K562 (cell line): ENCODE results near the gene PINK1. TPM values are rescaled to one million over a fixed set of nuclear protein-coding genes. Genes with fewer than 3 reads are reported as not detected.

Experiments
- BMI1 ChIP-seq: fragments of 150-350 bp; IDR thresholded peaks from 2 replicates; pipeline ENCODE4 v1.6.1; 2014; ENCODE audit warnings: low read length
- GABPA ChIP-seq: fragments of 200-800 bp; sonication (Bioruptor generic); conservative IDR thresholded peaks from 2 replicates; pipeline ENCODE4 v1.6.1; 2016; ENCODE audit warnings: low read depth, missing genetic modification characterization, missing compliant biosample characterization
- GMEB1 ChIP-seq: fragments of 250-450 bp; sonication (Bioruptor Pico); IDR thresholded peaks from 2 replicates; pipeline ENCODE4 v1.4.0; 2020; ENCODE audit warnings: mild to moderate bottlenecking
- MCM5 ChIP-seq: fragments of 450-650 bp; IDR thresholded peaks from 2 replicates; pipeline ENCODE4 v1.6.1; 2016; ENCODE audit warnings: low read depth
- MEIS2 ChIP-seq: fragments of 450-650 bp; IDR thresholded peaks from 2 replicates; pipeline ENCODE4 v1.6.1; 2014; ENCODE audit warnings: mild to moderate bottlenecking; ENCODE audit not compliant: partially characterized antibody
- RCOR1 ChIP-seq, 2 experiments: IDR thresholded peaks; 2 replicates each; pipeline ENCODE4 v1.6.1; 2012; ENCODE audit warnings: low read depth in 2 of 2, low read length in 2 of 2, borderline replicate concordance in 1 of 2, improper control_type of control experiment in 1 of 2
- ZBTB1 ChIP-seq: sonication (generic); formaldehyde crosslinking; IDR thresholded peaks from 2 replicates; pipeline ENCODE4 v1.8.1; 2023; ENCODE audit warnings: missing genetic modification reagents, low read depth, mild to moderate bottlenecking, borderline replicate concordance
- ZNF175 ChIP-seq: fragments of 200-800 bp; sonication (Bioruptor generic); IDR thresholded peaks from 2 replicates; pipeline ENCODE4 v1.6.1; 2016; ENCODE audit warnings: low read depth, mild to moderate bottlenecking, missing genetic modification characterization, missing compliant biosample characterization
- polyA plus RNA-seq, 8 experiments: library from polyadenylated mRNA; depleted of rRNA in 4 of 8; stranded (reverse) in 5 of 8; unstranded in 3 of 8; fragments of >200 nt; fragmentation: Nextera tagmentation in 2 of 8; fragmentation: Illumina TruSeq in 1 of 8; extraction: Ambion mirVana in 2 of 8; extraction: Trizol in 1 of 8; gene quantifications; 2 replicates each; pipeline versions ENCODE4 v1.2.1 to v1.2.3, GENCODE V29; 2011 to 2014; ENCODE audit warnings: inconsistent platforms in 1 of 8, missing spikeins in 1 of 8
- total RNA-seq, 7 experiments: library from RNA; depleted of rRNA in 6 of 7; stranded (reverse); fragments of >200 nt in 6 of 7; fragmentation: Illumina TruSeq in 2 of 7; extraction: Trizol in 2 of 7; gene quantifications; 2 replicates each; pipeline versions ENCODE4 v1.2.1 to v1.2.3, GENCODE V29; 2011 to 2021; ENCODE audit warnings: low replicate concordance in 1 of 7

Gene PINK1
- total and polyA plus RNA-seq, 9 of the 15 experiments (the other 6 are each of a cell fraction or from before 2014, with no cell fraction given) = 1.5 to 11.3 (median 6.8) TPM

- 0 out of 4 replicates have a peak, but pooled peaks of 1 of the 2 experiments have one; percentile 18 for TF ChIP-seq RCOR1 (IDR thresholded peaks at IDR 0.05; ENCODE audit: borderline replicate concordance in 1 of 2, low read depth in 2 of 2, low read length in 2 of 2)
- TF ChIP-seq ZNF175 (CRISPR knock-in tag) = no peak
- no peak for TF ChIP-seq GABPA (tag)
- TF ChIP-seq ZBTB1 (CRISPR knock-in tag) = no peak
- TF ChIP-seq GMEB1 = no peak
- TF ChIP-seq MCM5 = no peak
- peak; percentile 62 for TF ChIP-seq MEIS2
- no peak for TF ChIP-seq BMI1
Observed at GRCh38 chr1:20589331-20590278, 43.7 kb upstream of the PINK1 start (continued).
